Astrocyte (in vitro differentiated cells and primary cell): ENCODE results near the gene CCDC107.

Experiments
- CTCF ChIP-seq: IDR thresholded peaks from 2 replicates; pipeline ENCODE4 v1.5.1; 2011; ENCODE audit warnings: low read depth, mild to moderate bottlenecking, inconsistent platforms, low read length, moderate library complexity; ENCODE audit not compliant: insufficient read depth
- EZH2 ChIP-seq: IDR thresholded peaks from 2 replicates; pipeline ENCODE4 v1.6.1; 2012; ENCODE audit warnings: mild to moderate bottlenecking, low read length, inconsistent platforms; ENCODE audit not compliant: insufficient read depth

GRCh38 chr9:35651956-35652828, 5.9 kb upstream of the CCDC107 start:
- no peak for TF ChIP-seq CTCF
- TF ChIP-seq EZH2 = no peak
